Measurements from ENCODE around the gene NFATC3.
"Not testable (repeated sequence)": the region's sequence is repeated elsewhere in the genome, so short reads cannot be mapped to it uniquely, and the experiment has no call there.

The NFATC3 gene

GRCh38 chr16:68090130-68090529 is 5.0 kb downstream of the NFATC3 start:
- DNase-seq (ENCODE audit: low spot score) = no peak

- no peak for DNase-seq (ENCODE audit: low spot score)
These were observed 5.4 kb downstream of the NFATC3 start for GRCh38 chr16:68090533-68090932.

GRCh38 chr16:68091380-68092261 is 6.5 kb downstream of the NFATC3 start:
- peak; percentile 5 for DNase-seq (ENCODE audit: low spot score)

GRCh38 chr16:68092275-68092674 is 7.1 kb downstream of the NFATC3 start:
- DNase-seq (ENCODE audit: low spot score) = not testable (repeated sequence)

- DNase-seq (ENCODE audit: low spot score) = peak; percentile 36
These were observed 8.8 kb downstream of the NFATC3 start for GRCh38 chr16:68093816-68094613.

GRCh38 chr16:68094614-68094934 is 9.4 kb downstream of the NFATC3 start:
- no peak for DNase-seq (ENCODE audit: low spot score)

GRCh38 chr16:68096491-68096890 is 11.3 kb downstream of the NFATC3 start:
- no peak for DNase-seq (ENCODE audit: low spot score)

GRCh38 chr16:68097088-68097487 is 11.9 kb downstream of the NFATC3 start:
- no peak for DNase-seq (ENCODE audit: low spot score)

GRCh38 chr16:68097895-68098294 is 12.7 kb downstream of the NFATC3 start:
- no peak for DNase-seq (ENCODE audit: low spot score)

- no peak for DNase-seq (ENCODE audit: low spot score)
These were observed 15.3 kb downstream of the NFATC3 start for GRCh38 chr16:68100488-68100887.

- DNase-seq (ENCODE audit: low spot score) = no peak
These were observed 20.4 kb downstream of the NFATC3 start for GRCh38 chr16:68105611-68106010.

GRCh38 chr16:68107230-68107928 is 22.2 kb downstream of the NFATC3 start:
- DNase-seq (ENCODE audit: low spot score) = not testable (repeated sequence)

- not testable (repeated sequence) for DNase-seq (ENCODE audit: low spot score)
These were observed 24.0 kb downstream of the NFATC3 start for GRCh38 chr16:68109156-68109555.

- not testable (repeated sequence) for DNase-seq (ENCODE audit: low spot score)
These were observed 25.4 kb downstream of the NFATC3 start for GRCh38 chr16:68110611-68111010.

GRCh38 chr16:68111379-68111778 is 26.2 kb downstream of the NFATC3 start:
- no peak for DNase-seq (ENCODE audit: low spot score)

- DNase-seq (ENCODE audit: low spot score) = no peak
These were observed 28.0 kb downstream of the NFATC3 start for GRCh38 chr16:68113059-68113761.

GRCh38 chr16:68113765-68114240 is 28.6 kb downstream of the NFATC3 start:
- DNase-seq (ENCODE audit: low spot score) = no peak

GRCh38 chr16:68114939-68115338 is 29.8 kb downstream of the NFATC3 start:
- not testable (repeated sequence) for DNase-seq (ENCODE audit: low spot score)

- DNase-seq (ENCODE audit: low spot score) = no peak
These were observed 30.7 kb downstream of the NFATC3 start for GRCh38 chr16:68115851-68116250.

- peak; percentile 29 for DNase-seq (ENCODE audit: low spot score)
These were observed 31.2 kb downstream of the NFATC3 start for GRCh38 chr16:68116256-68116867.

GRCh38 chr16:68117884-68118283 is 32.7 kb downstream of the NFATC3 start:
- no peak for DNase-seq (ENCODE audit: low spot score)
